Non-pigmented ciliary epithelial cell (primary cell): Measurements from ENCODE around the gene TNIK.
"Not testable (repeated sequence)": the region's sequence is repeated elsewhere in the genome, so short reads cannot be mapped to it uniquely, and the experiment has no call there.

ENCODE experiments used
- DNase-seq: peaks from one replicate; pipeline ENCODE4 v3.0.0-alpha.2; 2010; ENCODE audit warnings: low read depth

TNIK gene

GRCh38 chr3:171307988-171308387 is 152.2 kb downstream of the TNIK start:
- no peak for DNase-seq

GRCh38 chr3:171307046-171307585 is 153.1 kb downstream of the TNIK start:
- no peak for DNase-seq

GRCh38 chr3:171306631-171307030 is 153.6 kb downstream of the TNIK start:
- peak; percentile 96 for DNase-seq

- not testable (repeated sequence) for DNase-seq
Measured at GRCh38 chr3:171305823-171306222, 154.4 kb downstream of the TNIK start.

GRCh38 chr3:171304498-171304897 is 155.7 kb downstream of the TNIK start:
- not testable (repeated sequence) for DNase-seq

- DNase-seq = not testable (repeated sequence)
Measured at GRCh38 chr3:171304017-171304416, 156.2 kb downstream of the TNIK start.

- DNase-seq = no peak
Measured at GRCh38 chr3:171301998-171302397, 158.2 kb downstream of the TNIK start.

- no peak for DNase-seq
Measured at GRCh38 chr3:171301002-171301401, 159.2 kb downstream of the TNIK start.

- no peak for DNase-seq
Measured at GRCh38 chr3:171297951-171298350, 162.3 kb downstream of the TNIK start.

GRCh38 chr3:171297207-171297606 is 163.0 kb downstream of the TNIK start:
- DNase-seq = no peak

GRCh38 chr3:171295484-171296373 is 164.5 kb downstream of the TNIK start:
- DNase-seq = no peak

- no peak for DNase-seq
Measured at GRCh38 chr3:171293142-171293782, 166.9 kb downstream of the TNIK start.

GRCh38 chr3:171290680-171291079 is 169.5 kb downstream of the TNIK start:
- DNase-seq = no peak

GRCh38 chr3:171289291-171289690 is 170.9 kb downstream of the TNIK start:
- no peak for DNase-seq

GRCh38 chr3:171287761-171288160 is 172.4 kb downstream of the TNIK start:
- DNase-seq = not testable (repeated sequence)

GRCh38 chr3:171286580-171287249 is 173.5 kb downstream of the TNIK start:
- no peak for DNase-seq

- no peak for DNase-seq
Measured at GRCh38 chr3:171285287-171285686, 174.9 kb downstream of the TNIK start.

- peak; percentile 96 for DNase-seq
Measured at GRCh38 chr3:171284308-171285075, 175.7 kb downstream of the TNIK start.

- DNase-seq = no peak
Measured at GRCh38 chr3:171283848-171284222, 176.4 kb downstream of the TNIK start.

- DNase-seq = no peak
Measured at GRCh38 chr3:171283183-171283847, 176.9 kb downstream of the TNIK start.

- no peak for DNase-seq
Measured at GRCh38 chr3:171282041-171282440, 178.2 kb downstream of the TNIK start.
